Kidney capillary endothelial cell (primary cell): ENCODE measurements around the gene FGF1.

Experiments used
- DNase-seq: peaks from one replicate; pipeline ENCODE4 v3.0.0-alpha.2; 2018; ENCODE audit warnings: low spot score

The FGF1 gene

DNA sequence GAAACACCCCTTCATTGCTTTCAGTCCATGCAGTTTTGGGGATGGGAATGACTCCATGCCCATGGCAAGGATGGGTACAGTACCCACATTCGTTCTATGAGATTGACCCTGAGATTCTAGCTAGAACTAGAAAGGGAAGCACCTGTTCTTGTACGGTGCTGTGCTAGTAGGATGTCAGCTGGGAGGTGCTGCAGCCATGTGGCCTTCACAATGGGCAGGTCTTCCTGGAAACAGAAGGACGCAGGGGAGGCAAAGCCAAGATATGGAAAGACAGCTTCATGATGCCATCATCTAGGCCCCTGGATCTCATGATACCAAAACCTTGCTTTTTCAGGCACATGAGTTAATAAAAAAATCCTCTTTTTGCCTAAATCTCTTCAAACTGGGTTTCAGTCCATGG lies 10.5 kb upstream of the FGF1 start:
- no peak for DNase-seq

DNA sequence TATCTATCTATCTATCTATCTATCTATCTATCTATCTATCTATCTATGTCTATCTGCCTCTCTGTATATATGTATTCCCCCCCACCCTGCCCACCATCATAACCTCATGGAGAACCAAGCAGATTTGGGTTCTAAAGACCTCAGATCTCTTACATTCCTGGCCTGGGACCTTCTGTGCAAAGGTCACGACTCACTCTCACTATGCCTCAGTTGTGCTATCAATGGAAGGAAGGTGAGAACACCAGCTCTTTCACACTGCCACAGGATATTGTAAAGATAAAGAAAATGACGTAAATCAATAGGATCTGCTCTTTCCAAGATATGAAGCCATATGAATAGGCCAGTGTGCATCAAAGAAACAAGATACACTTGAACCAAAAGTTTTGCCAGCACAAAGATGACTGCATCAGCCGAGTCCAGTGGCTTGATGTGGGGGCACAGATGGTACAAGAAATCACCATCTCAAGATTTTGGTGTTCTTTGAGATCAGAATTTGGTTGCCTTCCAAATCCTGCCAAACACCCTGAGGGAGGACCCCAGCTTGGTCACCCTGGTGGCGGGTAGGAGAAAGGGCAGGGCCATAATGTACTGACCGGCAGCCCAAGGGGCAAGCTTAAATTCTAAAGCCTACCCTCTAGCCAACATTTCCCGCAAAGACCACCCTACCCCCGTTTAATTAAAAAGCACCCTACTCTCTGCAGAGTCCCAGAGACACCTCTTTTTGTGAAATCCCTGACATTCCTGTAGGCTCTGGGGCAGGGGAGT lies 8.4 kb upstream of the FGF1 start:
- no peak for DNase-seq

DNA sequence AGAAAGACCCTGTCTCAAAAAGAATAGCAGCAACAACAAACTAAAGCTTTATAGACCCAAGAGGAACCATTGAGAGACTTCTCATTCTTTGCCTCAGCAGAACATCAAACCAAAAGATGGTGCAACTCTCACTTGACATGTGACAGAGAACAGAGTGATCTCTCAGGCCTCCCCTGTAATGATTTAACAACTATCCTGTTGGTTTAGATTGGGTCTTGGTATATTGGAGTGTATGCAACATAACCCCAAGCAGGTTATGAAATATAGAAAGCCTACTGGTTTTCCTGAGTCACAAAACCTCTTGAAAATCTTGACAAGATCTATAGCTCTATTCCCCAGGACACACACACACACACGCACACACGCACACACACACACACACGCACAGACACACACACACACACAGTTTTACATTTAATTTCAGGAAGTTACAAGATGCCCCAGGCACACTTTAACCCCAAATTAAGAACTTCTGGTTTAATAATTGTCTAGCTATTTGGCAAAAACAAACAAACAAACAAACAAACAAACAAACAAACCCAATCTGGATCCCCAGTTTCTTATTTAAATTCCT lies 6.5 kb upstream of the FGF1 start:
- DNase-seq, result no peak

DNA sequence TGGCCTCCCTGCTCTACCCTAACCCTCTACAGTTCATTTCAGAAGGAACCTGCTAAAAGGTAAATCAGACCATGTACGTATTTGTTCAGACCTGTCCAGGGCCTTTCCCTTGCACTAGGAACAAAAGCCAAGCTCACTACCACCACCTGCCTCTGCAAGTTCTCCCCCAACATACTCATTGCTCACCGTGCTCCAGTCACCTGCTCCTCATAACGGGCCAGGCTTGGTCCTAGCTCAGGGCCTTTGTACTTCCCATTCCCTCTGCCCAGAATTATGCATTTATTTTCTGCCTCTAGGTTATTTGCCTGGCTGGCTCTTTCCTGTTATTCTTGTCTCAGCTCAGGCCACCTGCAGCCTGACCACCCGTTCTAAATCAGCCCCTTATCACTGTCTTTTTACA lies 4.8 kb upstream of the FGF1 start:
- DNase-seq, result no peak

DNA sequence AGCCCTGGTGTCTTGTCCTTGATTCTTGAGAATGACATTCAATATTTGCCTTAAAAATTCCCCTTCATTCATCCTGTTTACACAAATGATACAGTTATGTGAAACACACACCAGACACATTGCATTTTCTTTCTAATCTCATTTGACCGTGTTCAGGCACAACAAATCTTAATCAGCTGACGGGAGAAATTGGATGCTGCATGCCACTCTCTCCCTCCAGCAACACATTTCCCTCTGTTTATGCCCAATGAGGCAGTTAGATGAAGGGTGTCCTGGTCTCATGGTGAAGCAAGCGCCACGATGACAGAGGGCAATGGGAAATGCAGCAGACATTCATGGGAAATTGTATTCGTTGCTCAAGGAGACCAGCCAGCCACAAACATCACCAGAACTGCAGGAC lies 3.2 kb upstream of the FGF1 start:
- no peak for DNase-seq

DNA sequence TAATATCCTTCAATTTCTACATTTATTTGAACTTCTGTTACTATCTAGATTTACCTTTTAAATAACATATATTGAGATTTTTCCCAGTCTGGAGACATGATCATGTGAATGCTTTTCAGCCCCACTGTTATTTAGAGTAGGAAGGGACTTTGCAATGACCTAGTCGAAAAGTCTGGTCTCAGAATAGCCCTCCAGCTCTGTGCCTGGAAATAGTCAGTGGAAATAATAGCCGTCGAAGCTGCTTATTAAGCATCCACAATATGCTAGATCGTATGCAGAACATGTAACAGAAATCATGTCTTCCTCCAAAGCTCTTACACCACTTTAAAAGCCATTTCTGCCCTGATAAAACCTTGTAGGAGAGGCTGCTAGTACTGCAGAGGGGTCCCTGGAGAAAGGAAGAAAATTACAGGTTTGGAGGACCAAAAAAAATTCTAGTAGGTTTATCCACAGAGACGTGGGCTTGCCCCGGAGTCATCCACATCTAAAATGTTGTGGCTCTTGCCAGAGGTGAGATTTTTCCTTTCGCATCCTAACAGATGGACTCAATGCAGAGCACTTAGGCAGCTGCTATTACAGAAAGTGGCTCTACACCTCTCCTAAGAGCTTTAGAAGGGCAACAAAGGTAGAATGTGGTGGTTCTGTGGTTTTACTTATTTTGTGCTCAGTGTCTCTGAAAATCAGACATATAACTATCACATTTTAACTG lies 2.5 kb upstream of the FGF1 start:
- no peak for DNase-seq

DNA sequence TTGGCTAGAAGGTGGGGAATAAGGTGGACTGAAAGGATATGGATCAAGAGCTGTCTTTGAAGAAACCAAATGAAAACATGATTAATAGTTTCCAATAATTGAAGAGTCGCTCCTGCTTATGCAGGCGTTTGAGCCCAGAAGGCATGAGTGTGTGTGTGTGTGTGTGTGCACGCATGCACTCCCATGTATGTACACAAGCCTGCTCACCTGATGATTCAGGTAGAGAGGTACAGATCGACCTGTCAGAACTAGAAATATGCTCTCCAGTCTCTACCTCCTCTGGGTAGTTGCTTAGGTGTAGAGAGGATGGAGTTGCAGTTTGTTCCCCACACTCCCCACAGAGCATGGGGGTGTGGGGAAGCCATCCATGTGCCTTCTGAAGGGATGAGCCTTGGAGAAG lies 1.1 kb upstream of the FGF1 start:
- DNase-seq, result no peak

DNA sequence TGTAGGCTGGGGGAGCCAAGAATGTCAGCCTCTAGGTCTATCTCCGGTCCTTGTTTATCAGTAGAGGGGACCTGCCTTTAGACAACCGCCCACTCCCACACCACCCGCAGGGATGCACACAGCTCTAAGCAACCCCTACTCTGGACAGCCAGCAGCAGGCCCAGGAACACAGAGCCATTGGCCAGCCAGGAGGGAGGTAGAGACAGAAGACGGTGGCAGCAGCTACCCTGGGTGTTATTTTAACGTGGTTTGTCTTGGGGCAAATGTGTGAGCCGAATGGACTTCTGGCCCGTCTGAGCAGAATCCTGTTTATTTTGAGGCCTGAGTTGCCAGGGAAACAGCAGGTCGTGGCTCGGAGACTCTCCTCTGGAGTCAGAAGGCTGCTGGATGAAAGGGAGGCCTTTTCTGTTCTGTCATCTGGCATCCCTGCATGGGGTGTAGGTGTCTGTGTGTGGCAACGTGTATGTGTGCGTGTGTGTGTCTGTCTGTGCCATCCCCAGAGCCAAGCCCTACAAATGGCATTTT lies 382 bp upstream of the FGF1 start:
- DNase-seq, result no peak

DNA sequence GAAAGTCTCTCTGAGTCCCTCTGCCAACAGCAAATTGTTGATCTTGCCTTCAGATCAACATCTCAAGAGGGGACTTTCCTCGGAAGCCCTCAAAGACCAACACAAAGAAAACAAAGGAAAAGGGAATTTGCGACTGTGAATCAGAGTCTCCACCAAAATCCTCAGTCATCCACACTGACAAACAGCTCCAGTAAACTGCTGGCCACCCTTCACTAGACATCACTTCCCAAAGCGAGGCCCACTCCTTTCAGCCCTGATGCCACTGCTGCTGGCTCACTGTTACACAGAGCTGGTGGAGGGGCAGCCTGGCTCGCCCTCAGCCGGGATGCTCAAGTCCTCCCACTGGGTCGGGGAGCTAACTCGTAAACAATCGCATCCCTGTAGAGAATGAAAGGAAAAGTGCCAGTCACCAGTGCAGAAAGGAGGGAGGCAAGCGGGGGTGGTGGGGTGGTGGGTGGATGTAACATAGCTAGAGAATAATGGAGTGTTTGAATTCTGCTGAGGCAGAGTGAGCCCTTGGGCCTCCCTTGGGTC lies 1.3 kb downstream of the FGF1 start:
- no peak for DNase-seq

DNA sequence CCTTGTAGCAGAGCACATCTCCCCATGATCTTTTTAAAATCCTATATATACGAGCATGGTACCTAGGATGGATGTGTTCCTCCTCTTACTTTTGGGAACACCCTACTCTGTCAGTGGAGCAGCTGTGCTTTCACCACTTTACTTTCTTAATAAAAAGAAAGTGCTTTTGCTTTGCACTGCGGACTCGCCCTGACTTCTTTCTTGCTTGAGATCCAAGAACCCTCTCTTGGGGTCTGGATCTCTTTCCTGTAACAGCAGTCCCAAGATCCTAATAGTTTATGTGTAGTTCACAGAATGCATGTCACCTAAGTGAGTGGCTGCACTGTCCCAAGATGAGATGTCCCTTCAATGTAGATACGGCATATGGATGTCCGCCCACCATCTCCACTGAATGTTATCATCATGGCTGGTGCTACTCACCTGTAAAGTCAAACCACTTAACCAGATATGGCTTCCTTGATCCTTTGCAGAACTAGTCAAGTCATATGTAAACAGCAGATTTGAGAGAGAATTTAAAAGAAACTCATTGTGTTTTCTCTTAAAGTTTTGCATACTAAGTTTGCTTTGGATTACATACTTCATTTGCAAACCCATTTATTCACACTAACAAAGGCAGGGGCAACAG lies 1.9 kb downstream of the FGF1 start:
- DNase-seq, result no peak

DNA sequence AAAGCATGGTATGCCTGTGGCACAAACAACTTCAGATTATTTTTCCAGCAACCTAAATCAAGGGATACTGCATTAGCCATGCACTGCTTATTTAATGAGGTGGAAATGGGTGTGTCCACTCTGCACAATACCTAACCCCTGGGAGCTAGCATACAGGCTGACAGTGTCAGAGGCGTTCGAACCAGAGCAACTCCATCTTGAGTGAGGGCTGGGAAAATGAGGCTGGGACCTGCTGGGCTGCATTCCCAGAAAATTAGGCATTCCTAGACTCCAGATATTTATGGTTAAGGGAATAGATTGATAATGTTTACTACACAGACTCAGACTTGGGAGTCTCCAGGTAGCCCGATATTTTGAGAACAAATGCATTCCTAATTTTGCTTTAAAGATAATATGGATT lies 2.8 kb downstream of the FGF1 start:
- no peak for DNase-seq

DNA sequence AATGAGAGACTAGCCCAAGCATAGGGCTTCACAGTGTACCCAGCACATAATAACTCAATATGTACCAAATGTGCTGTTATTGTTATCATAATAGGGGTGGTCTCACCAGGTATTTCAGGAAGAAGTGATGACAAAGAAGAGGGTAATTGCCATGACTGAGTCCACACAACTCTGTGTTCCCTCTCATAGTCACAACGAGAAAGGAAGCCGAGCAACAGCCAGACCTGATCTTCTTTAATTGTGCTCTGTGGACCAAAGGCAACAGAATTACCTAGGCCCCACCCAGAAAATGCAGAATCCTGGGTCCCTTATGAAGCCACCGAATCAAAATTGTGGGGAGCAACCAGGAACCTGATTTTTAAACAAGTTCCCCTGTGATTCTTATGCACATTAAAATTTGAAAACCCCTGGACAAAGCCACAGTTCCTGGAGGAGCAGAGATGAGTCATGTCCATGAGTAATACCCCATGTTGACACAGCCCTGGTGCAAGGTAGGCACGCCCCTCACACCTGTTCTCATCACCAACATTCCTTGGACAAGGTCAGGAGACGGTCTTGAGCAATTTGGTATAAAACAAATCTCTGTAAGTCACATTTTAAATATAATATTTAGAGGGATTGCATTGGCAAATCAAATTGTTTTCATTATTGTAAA lies 5.2 kb downstream of the FGF1 start:
- DNase-seq, result no peak

DNA sequence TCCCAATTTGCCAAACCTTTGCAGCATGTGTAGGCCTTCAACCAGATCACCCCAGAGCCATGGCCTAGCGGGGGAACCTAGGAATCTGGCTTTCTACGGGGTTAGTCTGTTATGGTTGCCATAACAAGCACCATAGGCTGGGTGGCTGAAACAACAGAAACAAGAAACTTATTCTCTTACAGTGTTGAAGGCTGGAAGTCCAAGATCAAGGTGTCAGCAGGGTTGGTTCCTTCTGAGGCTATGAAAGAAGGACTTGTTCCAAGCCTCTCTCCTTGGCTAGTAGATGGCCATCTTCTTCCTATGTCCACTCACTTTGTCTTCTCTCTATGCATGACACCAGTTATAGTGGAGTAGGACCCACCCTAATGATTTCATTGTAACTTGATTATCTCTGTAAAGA lies 6.1 kb downstream of the FGF1 start:
- no peak for DNase-seq

DNA sequence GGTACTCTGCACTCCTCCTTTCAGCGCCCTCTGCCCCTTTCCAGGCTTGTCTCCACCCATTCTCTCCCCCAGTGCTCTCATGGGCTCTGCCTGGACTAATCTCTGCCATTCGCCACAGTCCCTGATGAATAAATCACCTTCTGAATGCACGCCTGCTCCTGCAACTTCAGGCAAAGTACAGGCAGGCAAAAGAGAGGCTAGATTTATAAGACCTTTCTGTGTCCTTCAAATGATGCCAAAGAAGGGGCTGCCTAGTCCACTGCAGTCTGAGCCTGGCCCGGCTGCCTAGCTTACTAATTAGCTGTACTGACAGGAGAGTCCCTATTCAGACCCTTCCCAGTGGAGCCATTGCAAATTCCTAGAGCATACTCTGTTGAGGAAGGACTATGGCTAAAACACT lies 7.4 kb downstream of the FGF1 start:
- no peak for DNase-seq

DNA sequence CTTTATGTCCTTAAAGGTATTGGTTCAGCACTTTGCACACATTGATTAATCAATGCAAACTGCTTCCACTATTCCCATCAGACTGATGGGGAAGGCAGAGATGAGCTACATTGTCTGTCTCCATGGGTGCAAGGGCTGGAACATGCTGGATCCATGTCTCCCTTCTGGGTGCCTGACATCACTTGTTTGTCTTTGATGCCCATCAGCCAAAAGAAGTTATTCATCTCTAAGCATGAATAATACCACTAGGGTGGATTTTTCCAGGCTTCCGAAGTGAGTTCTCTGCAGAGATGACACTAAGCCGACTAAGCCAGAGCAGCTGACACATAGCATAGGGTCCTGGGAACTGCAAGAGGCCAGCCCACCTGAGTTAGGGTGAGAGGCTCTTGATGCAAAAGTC lies 8.7 kb downstream of the FGF1 start:
- DNase-seq, result no peak

DNA sequence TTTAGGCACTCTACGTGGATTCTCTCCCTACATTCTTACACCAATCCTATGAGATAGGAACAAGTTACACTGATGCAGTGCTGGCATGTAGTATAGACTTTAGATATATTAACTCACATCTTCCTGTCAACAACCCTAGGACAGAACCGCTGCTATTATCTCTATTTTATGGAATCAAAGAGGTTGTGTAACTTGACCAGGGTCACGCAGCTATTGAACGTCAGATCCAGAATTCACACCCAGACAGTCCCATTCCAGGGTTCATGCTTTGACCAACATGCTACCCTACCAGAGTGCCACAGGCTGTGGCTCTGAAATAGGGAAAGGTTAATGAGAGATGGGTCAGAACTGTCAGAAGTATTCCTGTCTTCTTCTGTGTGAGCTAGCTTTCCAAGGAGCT lies 9.6 kb downstream of the FGF1 start:
- no peak for DNase-seq

DNA sequence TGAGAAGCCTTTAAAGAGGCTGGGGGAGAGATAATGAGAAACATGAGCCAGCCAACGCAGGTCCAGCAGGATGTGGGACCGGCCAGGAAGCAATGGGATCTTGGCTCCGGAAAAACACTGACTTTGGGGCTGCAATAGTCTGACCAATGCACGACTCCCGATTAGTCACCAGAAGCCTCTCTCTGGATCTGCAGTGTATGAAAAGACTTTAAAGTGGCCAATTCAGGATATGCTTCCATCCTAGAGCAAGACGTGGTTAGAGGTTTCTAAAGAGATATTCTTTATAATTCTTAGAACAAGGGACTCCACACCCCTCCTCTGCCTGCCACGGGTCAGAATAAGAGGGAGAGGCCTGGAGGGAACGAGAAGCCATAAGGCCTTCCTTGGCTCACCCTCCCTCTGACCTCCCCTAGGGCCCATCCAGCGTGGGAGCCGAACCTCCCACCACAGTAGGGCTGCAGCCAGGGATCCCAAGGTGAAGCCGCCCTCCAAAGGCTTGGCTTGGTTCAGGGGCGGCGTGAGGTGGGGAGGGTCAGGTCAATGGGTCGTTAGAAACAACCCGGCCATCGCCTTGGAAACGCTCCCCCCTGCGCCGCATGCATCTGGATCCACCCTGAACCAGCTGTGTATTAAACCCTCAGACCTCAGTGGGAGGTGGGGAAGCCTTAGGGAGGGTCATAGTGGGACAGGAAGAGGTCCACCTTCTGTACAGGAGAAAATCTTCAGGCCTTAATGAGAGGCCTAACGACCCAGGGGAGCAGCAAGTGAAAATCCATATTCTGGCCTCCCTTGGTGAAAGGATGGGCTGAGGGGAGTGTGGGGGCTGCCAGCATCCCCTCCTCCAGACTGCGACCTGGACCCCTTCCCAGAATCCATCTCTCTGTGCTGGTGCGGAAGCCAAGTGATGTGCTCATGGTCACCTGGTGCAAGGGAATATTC lies 11.1 kb downstream of the FGF1 start:
- DNase-seq, result peak; percentile 88

DNA sequence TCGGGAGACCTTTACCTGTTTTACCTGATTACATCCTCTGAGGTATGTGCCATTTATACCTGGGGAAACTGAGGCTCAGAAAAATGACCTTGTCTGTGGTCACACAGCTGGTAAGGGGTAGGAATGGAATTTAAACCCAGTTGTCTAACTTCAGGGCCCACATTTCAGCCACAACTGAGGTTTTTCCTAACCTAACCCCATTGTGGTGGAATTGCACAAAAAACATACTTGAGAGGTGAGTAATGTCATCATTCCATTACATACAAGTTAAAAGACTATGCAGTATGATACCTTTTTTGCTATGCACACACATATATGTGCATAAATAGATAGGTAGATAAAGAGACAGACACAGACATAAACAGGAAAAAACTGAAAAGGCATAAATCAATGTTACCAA lies 14.1 kb downstream of the FGF1 start:
- DNase-seq, result no peak

DNA sequence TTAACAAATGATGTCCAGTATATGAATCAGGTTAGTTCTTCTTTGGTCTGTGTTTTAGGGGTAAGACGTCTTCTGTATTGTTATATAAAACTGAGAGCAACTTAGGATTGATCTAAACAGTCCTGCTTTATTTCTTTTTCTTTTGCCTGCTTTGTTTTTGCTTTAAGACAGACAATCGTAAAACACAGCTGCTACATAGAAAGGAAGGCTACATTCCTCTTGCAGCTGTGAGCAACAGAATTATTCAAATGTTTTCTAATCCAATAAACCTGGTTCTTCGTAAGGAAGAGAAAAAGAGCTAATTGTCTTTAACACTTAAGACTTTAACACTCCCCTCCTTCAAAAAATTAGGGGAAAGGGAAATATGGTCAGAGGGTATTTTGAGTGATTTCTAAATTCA lies 14.6 kb downstream of the FGF1 start:
- no peak for DNase-seq

DNA sequence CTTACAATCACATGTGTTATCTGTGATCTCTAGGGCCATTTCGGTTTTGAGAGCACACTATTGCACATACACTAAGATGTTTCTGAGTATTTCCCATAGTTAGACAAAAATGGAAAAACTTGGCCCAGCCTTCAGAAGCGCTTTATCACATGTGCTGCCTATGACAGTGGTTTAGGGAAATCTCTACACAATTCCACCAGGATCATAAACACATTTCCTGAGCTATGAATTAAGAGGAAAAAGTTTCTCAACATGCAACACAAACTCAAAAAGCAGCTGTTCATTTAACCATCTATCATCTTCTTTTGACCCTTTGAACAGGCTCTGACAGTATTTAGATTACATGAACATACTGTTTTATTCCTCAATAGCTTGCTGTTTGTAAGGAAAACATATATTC lies 15.1 kb downstream of the FGF1 start:
- no peak for DNase-seq

DNA sequence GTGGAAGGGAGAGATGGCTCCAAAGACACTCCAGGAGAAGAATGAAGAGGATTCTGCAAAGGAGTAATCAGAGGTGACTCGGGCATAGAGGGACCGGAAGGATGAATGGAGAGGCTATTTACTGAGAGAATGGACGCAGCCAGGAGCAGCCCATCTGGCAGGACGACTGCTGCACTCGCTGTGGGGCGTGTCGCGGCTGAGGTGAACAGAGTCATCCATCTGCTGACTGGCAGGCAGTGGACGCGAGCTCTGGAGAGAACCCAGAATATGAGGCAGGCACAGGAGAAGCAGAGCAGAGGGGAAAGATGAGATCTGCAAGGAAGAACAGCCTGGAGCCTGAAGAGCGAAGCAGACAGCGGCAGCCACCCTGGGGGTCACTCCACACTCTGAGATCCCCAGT lies 16.4 kb downstream of the FGF1 start:
- no peak for DNase-seq
